HAP-1 (cell line): ENCODE measurements around the gene SLC41A1.
"Not testable (repeated sequence)": the region's sequence is repeated elsewhere in the genome, so short reads cannot be mapped to it uniquely, and the experiment has no call there.

ENCODE experiments used
- DNase-seq, 2 experiments: peaks; one replicate each; pipeline ENCODE4 v3.0.0-alpha.2; 2016 to 2020; ENCODE audit warnings: low spot score in 2 of 2
- H3K27me3 ChIP-seq: fragments of 250-450 bp; sonication (Bioruptor Pico); 2 replicates; pipeline ENCODE4 v1.5.1; 2020; ENCODE audit warnings: low read depth, mild to moderate bottlenecking, moderate library complexity
- H3K36me3 ChIP-seq: fragments of 250-450 bp; sonication (Bioruptor Pico); replicated peaks from 2 replicates; pipeline ENCODE4 v1.5.1; 2020; ENCODE audit warnings: mild to moderate bottlenecking
- H3K4me1 ChIP-seq: fragments of 250-450 bp; sonication (Bioruptor Pico); 2 replicates; pipeline ENCODE4 v1.5.1; 2020; ENCODE audit warnings: mild to moderate bottlenecking
- H3K4me3 ChIP-seq: fragments of 250-450 bp; sonication (Bioruptor Pico); 2 replicates; pipeline ENCODE4 v1.5.1; 2020; ENCODE audit warnings: mild to moderate bottlenecking, moderate library complexity
- H3K9me3 ChIP-seq: fragments of 250-450 bp; sonication (Bioruptor Pico); 2 replicates; pipeline ENCODE4 v1.5.1; 2020; ENCODE audit warnings: mild to moderate bottlenecking, moderate library complexity
- in situ Hi-C: fragments of 300-500 bp; cut with MboI; formaldehyde crosslinking; loops from 3 replicates; pipeline ENCODE4 v1.14.3; 2020; ENCODE audit warnings: low sequenced_read_pairs, inconsistent platforms, mixed read lengths

The SLC41A1 gene

DNA sequence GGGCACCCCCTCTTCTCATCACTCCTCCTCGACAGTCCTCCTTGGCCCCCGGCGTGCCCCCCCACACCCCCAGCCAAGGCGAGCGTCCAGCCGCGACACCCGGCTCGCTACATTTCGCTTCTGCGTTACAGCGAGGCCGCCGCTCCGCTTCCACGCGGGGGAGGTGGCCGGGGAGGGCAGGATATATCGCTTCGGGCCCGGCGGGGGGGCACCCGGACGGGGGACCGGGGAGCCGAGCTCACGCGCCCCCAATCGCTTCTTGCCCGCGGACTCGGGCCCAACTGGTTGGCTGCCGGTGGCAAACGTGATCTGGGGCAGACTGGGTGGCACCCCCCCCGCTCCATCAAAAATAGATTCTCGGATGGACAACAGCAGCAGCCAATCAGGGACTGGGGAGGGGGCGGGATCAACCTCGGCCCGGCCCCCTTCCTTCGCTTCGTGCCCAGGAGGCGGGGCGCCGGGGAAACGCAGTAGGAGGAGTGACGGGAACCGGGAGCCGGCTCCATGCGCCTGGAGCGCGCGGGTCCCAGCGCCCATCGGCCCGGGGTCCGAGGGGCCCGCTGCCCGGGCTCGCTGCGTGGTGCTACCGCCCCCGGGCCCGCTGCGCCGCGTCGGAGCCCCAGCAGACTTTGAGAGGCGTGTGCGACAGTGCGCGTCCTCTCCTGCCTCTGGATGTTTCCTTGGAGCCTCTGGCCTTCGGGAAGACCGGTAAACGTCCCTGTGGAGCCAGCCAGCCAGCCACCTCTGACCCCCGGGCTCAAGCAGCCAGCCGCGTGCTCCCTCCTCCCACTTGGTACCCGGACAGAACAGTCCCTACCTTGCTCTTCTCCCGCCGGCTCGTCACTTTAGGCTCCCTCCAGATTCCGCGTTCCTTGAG is at the start of gene SLC41A1:
Gene SLC41A1, minus strand, starts transcription at position 321 of the 877 bp plus-strand sequence. CDS start 2,757 bp downstream, outside the sequence.
- no peaks in the 10 kb centered on the region for H3K9me3 ChIP-seq
- in situ Hi-C loops, result no loop called here
- peak within 1 kb of the TSS; percentile 94 for H3K4me3 ChIP-seq
- H3K4me1 ChIP-seq, result peaks cover 12% of the 10 kb centered on the region
- no peaks in the 10 kb centered on the region for H3K27me3 ChIP-seq
- peak; percentile 88 to 93 for DNase-seq
- H3K36me3 ChIP-seq, result peaks cover 17% of the 10 kb centered on the region

DNA sequence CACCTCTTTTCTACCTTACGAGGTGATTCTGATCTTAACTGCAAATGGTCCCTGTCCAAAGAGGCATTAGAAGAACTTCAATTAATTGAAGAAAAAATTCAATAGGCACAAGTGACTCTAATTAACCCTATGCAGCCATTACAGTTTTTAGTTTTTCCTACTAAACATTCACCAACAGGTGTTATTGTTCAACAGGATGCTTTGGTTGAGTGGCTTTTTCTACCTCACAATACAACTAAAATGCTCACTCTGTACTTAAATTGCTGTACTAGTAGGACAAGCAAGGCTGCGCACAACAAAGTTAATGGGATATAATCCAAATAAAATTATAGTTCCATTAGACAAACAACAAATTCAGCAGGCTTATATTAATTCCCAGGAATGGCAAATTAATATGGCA is 48.5 kb upstream of the SLC41A1 start:
- Histone ChIP-seq H3K9me3 (no peaks in the 10 kb centered on the region), H3K4me1 (peaks cover 5% of the 10 kb centered on the region), H3K4me3 (no peak overlapping the region), H3K36me3 (no peaks in the 10 kb centered on the region), H3K27me3 (no peaks in the 10 kb centered on the region)
- DNase-seq, result no peak
- in situ Hi-C loops, result no loop called here

DNA sequence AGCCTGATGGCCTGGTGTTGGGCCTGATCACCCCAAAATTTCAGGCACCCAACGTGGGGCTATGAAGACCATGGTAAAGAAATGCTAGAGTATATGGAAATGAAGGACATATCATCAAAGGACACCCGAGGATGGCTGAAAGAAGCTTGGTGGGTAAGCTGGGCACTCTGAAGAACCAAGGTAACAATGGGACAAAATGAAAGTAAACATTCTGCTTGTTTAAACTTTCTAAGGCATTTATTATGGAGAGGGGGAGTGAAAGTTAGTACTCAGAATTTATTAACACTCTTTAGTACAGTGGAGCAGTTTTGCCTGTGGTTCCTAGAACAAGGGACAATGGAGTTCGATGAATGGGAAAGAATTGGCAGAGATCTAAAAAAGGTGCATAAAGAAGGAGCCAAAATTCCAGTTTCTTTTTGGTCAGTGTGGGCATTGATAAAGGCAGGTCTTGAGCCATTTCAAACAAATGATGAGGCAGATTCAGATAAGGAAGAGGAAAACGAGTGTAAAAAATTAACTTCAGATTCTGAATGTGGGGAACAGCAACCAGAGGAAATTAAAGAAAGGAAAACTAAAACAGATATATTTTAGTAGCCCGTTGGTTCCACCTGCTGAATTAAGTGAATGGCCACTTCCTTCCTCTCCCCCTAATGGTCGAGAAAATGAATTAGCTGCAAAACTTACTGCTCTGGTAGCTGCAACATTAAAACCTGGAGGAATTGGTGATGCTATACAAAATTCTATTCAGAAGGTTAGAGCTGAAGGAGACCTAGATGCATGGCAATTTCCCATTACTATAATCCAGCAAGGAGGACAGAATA is 45.4 kb upstream of the SLC41A1 start:
- H3K9me3 ChIP-seq, result no peaks in the 10 kb centered on the region
- in situ Hi-C loops, result no loop called here
- DNase-seq, result no peak
- no peak overlapping the region for H3K4me3 ChIP-seq
- H3K27me3 ChIP-seq, result no peaks in the 10 kb centered on the region
- H3K36me3 ChIP-seq, result no peaks in the 10 kb centered on the region
- no peaks in the 10 kb centered on the region for H3K4me1 ChIP-seq

DNA sequence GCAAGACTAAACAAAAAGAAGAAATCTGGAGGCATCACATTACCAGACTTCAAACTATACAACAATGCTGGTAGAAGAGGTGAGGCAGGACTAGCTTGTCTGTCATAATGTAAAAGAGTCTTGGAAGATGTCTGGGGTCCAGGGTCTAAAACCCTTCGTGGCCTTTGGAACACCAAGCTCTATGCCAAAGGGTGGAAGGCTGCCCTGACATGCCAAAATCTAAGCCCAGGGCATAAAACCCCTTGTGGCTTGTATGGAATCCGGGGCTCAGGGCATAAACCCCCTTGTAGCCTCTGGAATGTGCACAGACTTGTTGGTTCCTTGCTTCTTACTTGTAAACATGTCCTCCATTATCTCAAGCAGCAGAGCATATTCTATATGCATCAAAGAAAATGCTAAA is 44.5 kb upstream of the SLC41A1 start:
- H3K4me1 ChIP-seq, H3K4me3 ChIP-seq, H3K9me3 ChIP-seq, in situ Hi-C loops, H3K27me3 ChIP-seq, DNase-seq, H3K36me3 ChIP-seq: not testable (repeated sequence)

DNA sequence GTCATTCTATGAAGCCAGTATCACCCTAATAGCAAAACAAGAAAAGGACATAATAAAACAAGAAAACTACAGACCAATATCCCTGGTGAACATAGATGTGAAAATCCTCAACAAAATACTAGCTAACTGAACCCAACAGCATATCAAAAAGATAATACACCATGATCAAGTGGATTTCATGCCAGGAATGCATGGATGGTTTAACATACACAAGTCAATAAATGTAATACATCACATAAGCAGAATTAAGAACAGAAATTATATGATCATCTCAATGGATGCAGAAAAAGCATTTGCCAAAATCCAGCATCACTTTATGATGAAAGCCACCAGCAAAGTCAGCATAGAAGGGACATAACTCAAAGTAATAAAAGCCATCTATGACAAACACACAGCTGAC is 43.4 kb upstream of the SLC41A1 start:
- Histone ChIP-seq H3K4me3 (no peak overlapping the region), H3K9me3 (no peaks in the 10 kb centered on the region), H3K36me3 (no peaks in the 10 kb centered on the region), H3K4me1 (no peaks in the 10 kb centered on the region), H3K27me3 (no peaks in the 10 kb centered on the region)
- no peak for DNase-seq
- in situ Hi-C loops, result no loop called here

DNA sequence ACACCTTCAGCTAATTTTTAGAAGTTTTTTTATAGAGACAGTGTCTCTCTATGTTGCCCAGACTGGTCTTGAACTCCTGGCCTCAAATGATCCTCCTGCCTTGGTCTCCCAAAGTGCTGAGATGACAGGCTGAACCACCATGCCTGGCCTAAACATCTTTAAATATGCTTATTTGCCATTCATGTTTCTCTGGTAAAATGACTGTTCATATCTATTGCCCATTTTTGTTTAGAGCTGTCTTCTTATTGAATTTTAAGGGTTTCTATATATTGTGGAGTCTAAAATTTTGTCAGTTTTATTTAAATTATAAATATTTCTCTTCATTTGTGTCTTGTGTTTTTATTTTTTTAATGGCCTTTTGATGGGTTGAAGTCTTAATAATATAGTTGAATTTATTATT is 40.0 kb upstream of the SLC41A1 start:
- Histone ChIP-seq H3K9me3 (no peaks in the 10 kb centered on the region), H3K27me3 (no peaks in the 10 kb centered on the region), H3K4me1 (no peaks in the 10 kb centered on the region), H3K36me3 (no peaks in the 10 kb centered on the region), H3K4me3 (no peak overlapping the region)
- DNase-seq, result no peak
- in situ Hi-C loops, result no loop called here

DNA sequence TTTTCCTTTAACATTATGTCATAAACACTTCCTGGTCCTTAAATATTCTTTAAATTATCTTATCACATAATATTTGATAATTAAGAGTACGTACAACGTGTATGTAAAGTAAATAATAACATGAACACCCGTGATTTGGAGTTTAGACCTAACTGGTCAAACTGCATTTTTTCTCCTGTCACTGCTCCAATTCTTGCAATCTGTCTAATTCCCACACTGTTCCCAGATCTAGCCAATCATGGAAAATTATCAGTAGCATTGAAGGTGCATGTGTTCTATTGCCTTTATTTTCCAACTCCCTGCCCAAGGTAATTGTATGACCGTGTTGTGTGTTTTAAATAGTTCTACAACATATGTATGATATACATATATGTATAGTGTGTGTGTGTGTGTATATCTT is 39.0 kb upstream of the SLC41A1 start:
- in situ Hi-C loops, result no loop called here
- Histone ChIP-seq H3K27me3 (no peaks in the 10 kb centered on the region), H3K9me3 (no peaks in the 10 kb centered on the region), H3K4me1 (no peaks in the 10 kb centered on the region), H3K36me3 (no peaks in the 10 kb centered on the region), H3K4me3 (no peak overlapping the region)
- no peak for DNase-seq

DNA sequence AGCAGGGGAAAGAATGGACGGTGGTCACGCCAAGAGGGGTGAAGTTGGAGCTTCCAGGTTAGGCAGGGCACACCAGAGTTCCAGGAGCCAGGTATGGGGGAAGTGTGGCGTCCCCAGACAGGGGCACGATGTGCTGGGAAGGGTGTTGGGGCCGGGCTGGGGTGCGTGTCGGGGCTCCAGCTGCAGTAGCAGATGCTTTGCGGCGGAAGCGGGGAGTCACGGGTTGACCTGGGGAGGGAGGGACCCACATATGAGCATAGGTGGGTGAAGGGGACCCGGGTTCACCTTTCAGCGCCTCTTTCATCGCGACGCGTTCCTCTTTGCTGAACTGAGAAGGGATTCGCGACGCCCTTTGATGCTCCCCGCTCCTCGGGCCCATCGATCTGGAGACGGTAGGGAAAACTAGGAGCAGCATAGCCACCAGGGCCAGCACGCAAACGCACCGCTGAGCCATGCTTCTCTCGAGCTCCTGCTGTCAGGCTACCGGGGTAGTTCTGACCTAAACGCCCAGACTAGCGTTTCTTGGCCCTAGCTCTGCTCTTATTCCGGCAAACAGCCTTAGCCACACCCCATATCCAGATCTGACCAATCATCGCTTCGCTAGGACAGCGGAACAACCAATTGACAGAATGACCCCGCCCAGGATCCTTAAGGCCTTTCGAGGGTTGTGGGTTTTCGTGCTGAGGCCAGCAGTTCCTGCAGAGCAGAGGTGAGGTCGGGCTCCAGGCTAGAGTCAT is 36.8 kb upstream of the SLC41A1 start, which contains the start of gene PM20D1:
Gene PM20D1, minus strand, starts transcription at position 514 of the 737 bp plus-strand sequence. Its CDS starts 60 bp downstream, at position 454.
- in situ Hi-C loops, result no loop called here
- DNase-seq, result no peak
- no peak within 1 kb of the TSS for H3K4me3 ChIP-seq

DNA sequence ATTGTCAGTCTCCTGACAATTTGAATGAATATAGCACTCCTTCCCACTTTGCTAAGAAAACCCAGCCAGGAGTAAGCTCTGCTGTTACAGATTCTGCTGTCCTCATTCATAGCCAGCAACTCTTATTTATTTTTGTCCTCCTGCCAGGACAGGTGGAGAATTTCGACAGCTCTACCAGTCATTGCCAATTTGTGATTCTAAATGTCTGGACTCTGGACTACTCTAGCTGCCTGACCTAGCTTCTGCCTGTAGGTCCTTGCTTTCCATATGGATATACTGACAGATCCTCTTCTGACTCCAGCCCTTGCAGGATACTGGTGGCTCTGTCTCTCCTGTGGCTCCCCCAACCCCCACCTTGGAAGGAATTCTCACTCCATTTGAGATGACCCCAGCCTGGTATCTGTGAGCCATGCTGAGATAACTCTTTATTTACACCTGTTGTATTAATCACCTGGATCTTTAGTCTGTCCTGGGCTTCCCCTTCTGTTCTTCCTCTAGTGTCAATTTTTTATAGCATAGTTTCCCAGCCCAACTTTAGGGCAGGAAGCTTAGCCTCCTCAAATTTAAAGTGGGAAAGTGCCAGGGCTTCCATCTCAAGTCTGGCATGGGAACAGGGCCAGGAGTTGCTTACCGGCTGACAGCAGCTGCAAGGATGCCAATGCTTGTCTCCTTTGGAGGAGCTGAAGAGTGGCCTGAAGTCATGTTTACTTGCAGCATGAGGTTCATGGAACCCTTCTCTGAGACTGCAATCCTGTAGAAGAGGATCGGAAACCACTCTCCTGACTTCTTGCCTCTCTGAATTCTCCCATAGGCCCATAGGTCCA is 30.2 kb upstream of the SLC41A1 start:
- Histone ChIP-seq H3K27me3 (no peaks in the 10 kb centered on the region), H3K36me3 (no peaks in the 10 kb centered on the region), H3K9me3 (no peaks in the 10 kb centered on the region), H3K4me3 (no peak overlapping the region), H3K4me1 (no peaks in the 10 kb centered on the region)
- in situ Hi-C loops, result no loop called here
- DNase-seq, result no peak

More for the DNA sequence above, 36.8 kb upstream of the SLC41A1 start, which contains the start of gene PM20D1:
- no peaks in the 10 kb centered on the region for H3K36me3 ChIP-seq
- H3K27me3 ChIP-seq, result no peaks in the 10 kb centered on the region
- no peaks in the 10 kb centered on the region for H3K4me1 ChIP-seq
- H3K9me3 ChIP-seq, result no peaks in the 10 kb centered on the region

DNA sequence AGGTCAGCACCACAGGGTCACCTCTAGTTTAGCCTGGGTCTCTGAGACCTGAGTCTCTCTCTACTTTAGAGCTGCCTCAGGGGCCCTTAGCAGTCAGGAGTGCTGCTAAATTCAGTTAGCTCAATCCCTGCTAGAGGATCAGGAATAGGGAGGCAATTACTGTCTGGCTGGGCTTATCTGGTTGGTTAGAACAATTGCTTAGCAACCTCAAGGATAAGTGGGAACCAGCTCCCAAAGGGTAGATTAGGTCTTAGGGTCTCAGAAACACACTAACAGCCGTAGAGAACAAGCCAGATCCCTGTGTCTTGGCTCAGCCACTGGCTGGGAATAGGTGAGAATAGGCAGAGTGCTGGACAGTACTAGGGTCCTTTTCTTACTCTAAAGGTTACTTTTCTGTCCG is 29.2 kb upstream of the SLC41A1 start:
- no peaks in the 10 kb centered on the region for H3K27me3 ChIP-seq
- H3K4me1 ChIP-seq, result no peaks in the 10 kb centered on the region
- in situ Hi-C loops, result no loop called here
- H3K36me3 ChIP-seq, result no peaks in the 10 kb centered on the region
- H3K4me3 ChIP-seq, result no peak overlapping the region
- H3K9me3 ChIP-seq, result no peaks in the 10 kb centered on the region
- no peak for DNase-seq

DNA sequence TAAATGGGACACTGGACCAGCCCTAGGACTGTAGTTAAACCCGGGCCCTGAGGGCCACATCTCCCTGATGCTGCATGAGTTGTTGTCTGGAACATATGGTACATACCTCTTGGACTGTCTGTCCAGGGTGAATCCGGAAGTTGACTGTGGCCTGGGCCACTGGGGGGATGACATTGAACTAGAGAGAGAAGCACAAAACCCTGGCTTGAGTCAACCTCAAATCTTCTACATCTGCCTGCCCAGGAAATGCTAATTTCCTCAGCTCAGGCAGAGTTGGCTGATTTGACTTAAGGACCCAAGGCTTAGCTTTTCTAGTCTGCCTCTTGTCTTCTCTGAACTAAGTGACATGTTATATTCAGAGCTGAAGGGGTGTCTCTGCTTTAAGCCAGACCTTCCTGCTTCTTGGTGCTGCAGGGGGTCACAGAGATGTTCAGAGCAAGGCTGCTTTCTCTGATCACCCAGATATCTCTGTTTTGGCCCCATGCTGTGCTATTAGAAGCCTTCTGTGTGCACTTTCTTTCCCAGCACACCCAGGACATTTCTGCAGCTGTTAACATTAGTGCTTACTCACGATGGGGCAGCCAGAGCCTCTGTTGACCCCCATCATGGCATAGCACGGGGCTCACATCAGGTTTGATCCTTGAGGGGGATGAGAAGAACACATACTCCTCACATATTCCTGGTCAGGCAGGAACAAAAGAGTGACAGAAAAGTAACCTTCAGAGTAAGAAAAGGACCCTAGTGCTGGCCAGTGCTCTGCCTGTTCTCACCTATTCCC is 27.3 kb upstream of the SLC41A1 start:
- no peaks in the 10 kb centered on the region for H3K36me3 ChIP-seq
- in situ Hi-C loops, result no loop called here
- no peak for DNase-seq
- no peak overlapping the region for H3K4me3 ChIP-seq
- no peaks in the 10 kb centered on the region for H3K4me1 ChIP-seq
- no peaks in the 10 kb centered on the region for H3K27me3 ChIP-seq
- H3K9me3 ChIP-seq, result no peaks in the 10 kb centered on the region

DNA sequence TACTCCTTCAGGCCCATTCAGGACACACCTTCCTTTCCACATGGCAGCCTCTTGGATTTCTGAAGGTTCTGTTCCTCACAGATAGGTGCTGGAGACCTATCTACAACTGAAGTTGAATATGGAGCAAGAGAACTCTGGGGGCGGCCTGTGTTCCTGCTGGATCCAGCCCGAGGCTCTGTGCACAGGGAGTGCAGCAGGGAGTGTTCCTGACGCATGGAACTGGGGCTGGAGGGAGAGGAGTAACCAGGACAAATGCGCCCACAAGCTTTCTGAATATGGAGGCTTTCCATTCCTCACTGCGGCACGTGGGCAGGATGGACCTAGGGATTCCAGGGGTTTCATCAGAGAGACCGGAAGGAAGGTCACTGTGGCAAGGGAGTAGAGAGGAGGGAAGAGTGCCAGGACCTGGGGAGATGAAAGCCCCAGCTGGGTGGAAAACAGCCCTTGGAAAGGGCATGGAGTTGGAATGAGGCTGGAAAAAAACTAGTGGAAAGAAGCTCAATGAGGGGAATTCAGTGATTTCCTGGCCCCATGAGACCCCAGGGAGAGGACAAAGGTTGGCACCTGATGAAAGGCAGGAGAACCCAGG is 24.5 kb upstream of the SLC41A1 start:
- in situ Hi-C loops, result no loop called here
- Histone ChIP-seq H3K4me3 (no peak overlapping the region), H3K4me1 (no peaks in the 10 kb centered on the region), H3K36me3 (no peaks in the 10 kb centered on the region), H3K9me3 (no peaks in the 10 kb centered on the region), H3K27me3 (no peaks in the 10 kb centered on the region)
- no peak for DNase-seq
